Measurements from ENCODE around the gene ZNF536.

DNA sequence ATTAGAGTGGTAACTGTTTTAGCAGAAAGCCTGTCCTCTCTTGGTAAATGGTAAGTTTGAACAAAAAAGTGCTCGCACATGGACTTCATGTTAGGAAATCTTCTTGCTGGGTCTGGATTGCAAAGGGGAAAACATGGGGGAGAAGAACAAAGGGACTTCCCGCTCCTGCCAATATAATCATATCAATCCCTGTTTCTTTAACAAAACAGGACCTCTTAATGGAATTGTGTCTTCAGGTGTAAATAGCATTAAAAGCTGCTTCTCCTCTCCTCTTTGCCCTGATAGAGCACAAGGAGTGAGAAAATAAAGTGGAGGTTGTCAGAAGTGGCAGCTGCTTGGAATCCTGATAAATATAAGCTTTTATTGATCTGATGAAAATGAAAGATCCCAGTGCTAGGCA, 20.4 kb upstream of the ZNF536 start:
- TF ChIP-seq POLR2AphosphoS5 (IDR thresholded peaks at IDR 0.05; ENCODE audit: low read depth, low read length) = no peak
- TF ChIP-seq, protein P1, sequence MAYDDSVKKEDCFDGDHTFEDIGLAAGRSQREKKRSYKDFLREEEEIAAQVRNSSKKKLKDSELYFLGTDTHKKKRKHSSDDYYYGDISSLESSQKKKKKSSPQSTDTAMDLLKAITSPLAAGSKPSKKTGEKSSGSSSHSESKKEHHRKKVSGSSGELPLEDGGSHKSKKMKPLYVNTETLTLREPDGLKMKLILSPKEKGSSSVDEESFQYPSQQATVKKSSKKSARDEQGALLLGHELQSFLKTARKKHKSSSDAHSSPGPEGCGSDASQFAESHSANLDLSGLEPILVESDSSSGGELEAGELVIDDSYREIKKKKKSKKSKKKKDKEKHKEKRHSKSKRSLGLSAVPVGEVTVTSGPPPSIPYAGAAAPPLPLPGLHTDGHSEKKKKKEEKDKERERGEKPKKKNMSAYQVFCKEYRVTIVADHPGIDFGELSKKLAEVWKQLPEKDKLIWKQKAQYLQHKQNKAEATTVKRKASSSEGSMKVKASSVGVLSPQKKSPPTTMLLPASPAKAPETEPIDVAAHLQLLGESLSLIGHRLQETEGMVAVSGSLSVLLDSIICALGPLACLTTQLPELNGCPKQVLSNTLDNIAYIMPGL (CRISPR knock-in tag; IDR thresholded peaks at IDR 0.05; ENCODE audit: borderline replicate concordance in 1 of 2, low read depth in 1 of 2) = no peak
- no peak for TF ChIP-seq BATF2 (CRISPR knock-in tag; IDR thresholded peaks at IDR 0.05)
- TF ChIP-seq IKZF4 (CRISPR knock-in tag; IDR thresholded peaks at IDR 0.05; ENCODE audit: borderline replicate concordance, low read depth, not compliant biosample characterization) = no peak
- no peak for TF ChIP-seq TSC22D2 (CRISPR knock-in tag; IDR thresholded peaks at IDR 0.05; ENCODE audit: borderline replicate concordance)
- TF ChIP-seq, protein P2, sequence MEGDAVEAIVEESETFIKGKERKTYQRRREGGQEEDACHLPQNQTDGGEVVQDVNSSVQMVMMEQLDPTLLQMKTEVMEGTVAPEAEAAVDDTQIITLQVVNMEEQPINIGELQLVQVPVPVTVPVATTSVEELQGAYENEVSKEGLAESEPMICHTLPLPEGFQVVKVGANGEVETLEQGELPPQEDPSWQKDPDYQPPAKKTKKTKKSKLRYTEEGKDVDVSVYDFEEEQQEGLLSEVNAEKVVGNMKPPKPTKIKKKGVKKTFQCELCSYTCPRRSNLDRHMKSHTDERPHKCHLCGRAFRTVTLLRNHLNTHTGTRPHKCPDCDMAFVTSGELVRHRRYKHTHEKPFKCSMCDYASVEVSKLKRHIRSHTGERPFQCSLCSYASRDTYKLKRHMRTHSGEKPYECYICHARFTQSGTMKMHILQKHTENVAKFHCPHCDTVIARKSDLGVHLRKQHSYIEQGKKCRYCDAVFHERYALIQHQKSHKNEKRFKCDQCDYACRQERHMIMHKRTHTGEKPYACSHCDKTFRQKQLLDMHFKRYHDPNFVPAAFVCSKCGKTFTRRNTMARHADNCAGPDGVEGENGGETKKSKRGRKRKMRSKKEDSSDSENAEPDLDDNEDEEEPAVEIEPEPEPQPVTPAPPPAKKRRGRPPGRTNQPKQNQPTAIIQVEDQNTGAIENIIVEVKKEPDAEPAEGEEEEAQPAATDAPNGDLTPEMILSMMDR (CRISPR knock-in tag; IDR thresholded peaks at IDR 0.05) = no peak
- TF ChIP-seq, protein P3, sequence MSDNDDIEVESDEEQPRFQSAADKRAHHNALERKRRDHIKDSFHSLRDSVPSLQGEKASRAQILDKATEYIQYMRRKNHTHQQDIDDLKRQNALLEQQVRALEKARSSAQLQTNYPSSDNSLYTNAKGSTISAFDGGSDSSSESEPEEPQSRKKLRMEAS (IDR thresholded peaks at IDR 0.05) = no peak
- TF ChIP-seq, protein P4, sequence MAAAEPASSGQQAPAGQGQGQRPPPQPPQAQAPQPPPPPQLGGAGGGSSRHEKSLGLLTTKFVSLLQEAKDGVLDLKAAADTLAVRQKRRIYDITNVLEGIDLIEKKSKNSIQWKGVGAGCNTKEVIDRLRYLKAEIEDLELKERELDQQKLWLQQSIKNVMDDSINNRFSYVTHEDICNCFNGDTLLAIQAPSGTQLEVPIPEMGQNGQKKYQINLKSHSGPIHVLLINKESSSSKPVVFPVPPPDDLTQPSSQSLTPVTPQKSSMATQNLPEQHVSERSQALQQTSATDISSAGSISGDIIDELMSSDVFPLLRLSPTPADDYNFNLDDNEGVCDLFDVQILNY (CRISPR knock-in tag; conservative IDR thresholded peaks at IDR 0.05) = no peak
- TF ChIP-seq, protein P5, sequence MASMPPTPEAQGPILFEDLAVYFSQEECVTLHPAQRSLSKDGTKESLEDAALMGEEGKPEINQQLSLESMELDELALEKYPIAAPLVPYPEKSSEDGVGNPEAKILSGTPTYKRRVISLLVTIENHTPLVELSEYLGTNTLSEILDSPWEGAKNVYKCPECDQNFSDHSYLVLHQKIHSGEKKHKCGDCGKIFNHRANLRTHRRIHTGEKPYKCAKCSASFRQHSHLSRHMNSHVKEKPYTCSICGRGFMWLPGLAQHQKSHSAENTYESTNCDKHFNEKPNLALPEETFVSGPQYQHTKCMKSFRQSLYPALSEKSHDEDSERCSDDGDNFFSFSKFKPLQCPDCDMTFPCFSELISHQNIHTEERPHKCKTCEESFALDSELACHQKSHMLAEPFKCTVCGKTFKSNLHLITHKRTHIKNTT (CRISPR knock-in tag; IDR thresholded peaks at IDR 0.05) = no peak
